Spleen (tissue), 7 donors: Measurements from ENCODE around the gene PRMT9.

Experiments
- POLR2A ChIP-seq, 3 donors: fragments of 450-650 bp; IDR thresholded peaks; one replicate each; pipeline ENCODE4 v1.5.1; 2017; ENCODE audit warnings: antibody characterized with exemption in 3 of 3, mild to moderate bottlenecking in 1 of 3
- TF ChIP-seq, protein P1 (sequence below), 11 experiments: fragments of 200-600 bp in 7 of 11; fragments of 450-650 bp in 4 of 11; sonication (generic) in 4 of 11; IDR thresholded peaks in 8 of 11; conservative IDR thresholded peaks in 3 of 11; 1 replicate in 7 of 11; 2 replicates in 4 of 11; pipeline versions ENCODE4 v1.4.0 to v1.8.0; 2016 to 2021; ENCODE audit warnings: antibody characterized with exemption in 11 of 11, inconsistent platforms in 4 of 11, mild to moderate bottlenecking in 1 of 11
- donor health status: DM: no; HTN: no; CAD: no; lungs with moderate emphysema.
- donor health status: DM: no; HTN: no; CAD: no.
- donor health status: DM: no; HTN: no; CAD: no.

DNA sequence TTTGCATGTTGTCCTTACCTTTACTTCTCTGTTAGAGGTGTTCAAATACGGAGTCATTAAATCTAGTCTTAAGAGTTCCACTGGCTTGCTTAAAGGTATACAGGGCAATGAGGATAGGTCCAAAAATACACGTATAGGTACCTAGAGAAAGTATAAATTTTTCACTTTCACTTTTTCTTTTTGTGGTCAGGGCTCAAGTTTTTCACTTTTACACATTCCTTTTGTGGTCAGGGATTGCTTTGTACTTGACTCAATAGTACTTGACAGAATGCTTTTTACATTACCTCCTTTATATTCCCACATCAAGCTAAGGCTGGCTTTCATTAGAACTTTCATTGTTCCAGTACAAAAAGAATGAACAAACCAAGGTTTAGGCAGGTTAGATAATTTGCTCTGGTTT lies 45.0 kb downstream of the PRMT9 start:
- TF ChIP-seq, protein P1, sequence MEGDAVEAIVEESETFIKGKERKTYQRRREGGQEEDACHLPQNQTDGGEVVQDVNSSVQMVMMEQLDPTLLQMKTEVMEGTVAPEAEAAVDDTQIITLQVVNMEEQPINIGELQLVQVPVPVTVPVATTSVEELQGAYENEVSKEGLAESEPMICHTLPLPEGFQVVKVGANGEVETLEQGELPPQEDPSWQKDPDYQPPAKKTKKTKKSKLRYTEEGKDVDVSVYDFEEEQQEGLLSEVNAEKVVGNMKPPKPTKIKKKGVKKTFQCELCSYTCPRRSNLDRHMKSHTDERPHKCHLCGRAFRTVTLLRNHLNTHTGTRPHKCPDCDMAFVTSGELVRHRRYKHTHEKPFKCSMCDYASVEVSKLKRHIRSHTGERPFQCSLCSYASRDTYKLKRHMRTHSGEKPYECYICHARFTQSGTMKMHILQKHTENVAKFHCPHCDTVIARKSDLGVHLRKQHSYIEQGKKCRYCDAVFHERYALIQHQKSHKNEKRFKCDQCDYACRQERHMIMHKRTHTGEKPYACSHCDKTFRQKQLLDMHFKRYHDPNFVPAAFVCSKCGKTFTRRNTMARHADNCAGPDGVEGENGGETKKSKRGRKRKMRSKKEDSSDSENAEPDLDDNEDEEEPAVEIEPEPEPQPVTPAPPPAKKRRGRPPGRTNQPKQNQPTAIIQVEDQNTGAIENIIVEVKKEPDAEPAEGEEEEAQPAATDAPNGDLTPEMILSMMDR (IDR thresholded peaks at IDR 0.05 in 8 of 11, conservative IDR thresholded peaks at IDR 0.05 in 3 of 11): no peak
- TF ChIP-seq POLR2A (IDR thresholded peaks at IDR 0.05): no peak
